NCI-H460 (cell line): Measurements from ENCODE around the gene SLC25A17. TPM values are rescaled to one million over a fixed set of nuclear protein-coding genes. Genes with fewer than 3 reads are reported as not detected.
"Not testable (repeated sequence)": the region's sequence is repeated elsewhere in the genome, so short reads cannot be mapped to it uniquely, and the experiment has no call there.

Experiments
- DNase-seq: peaks from one replicate; pipeline ENCODE4 v3.0.0-alpha.2; 2016; ENCODE audit warnings: low read depth; ENCODE audit errors: extremely low read depth
- total RNA-seq: library from RNA; depleted of rRNA; stranded (reverse); fragments of >200 nt; shearing (Covaris generic); gene quantifications from 2 replicates; pipeline ENCODE4 v1.2.3, GENCODE V29; 2014

Gene SLC25A17
- total RNA-seq, 1 experiment from 2014 or later = 36.8 TPM

DNA sequence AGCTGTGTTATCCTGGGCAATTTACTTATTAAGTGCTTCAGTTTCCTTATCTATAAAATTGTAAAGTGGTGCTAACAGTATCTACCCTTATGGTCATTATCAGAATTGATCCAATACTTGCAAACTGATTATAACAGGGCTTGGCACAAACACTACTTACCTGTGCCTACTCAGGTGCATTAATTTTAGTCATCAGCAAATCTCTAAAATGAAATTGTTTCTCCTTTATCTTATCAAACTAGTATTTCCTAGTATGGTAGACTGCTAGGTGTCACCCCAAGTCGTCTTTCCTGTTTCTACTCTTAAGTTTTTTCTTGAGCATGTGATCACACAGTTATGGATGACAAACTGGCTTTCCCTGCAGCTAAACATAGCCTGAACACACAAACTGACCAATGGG, 4.3 kb upstream of the SLC25A17 start:
- DNase-seq = no peak

DNA sequence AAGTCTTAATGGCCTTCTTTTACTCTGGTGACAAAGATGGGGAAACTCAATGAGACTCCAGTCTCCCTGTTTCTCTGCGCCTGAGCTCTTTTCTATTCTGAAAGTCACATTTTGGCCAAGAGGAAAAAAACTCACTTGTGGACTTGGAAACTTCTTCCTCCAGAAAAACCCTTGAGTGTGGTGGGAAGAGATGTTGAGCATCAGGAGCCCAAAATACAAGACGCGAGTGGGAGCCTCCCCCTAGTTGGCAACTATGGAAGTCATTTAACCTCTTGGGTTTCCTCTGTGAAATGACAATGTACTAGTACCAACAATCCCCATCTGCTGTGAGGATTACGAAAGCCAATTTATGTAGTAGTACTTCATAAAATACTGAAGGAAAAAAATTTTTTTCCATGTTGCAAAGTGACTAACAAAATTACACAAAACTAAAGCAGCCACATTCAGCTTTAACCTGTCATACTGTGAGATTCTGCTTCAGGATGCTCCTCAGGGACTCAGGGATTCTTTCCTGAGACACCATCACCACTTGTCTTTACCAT, 524 bp upstream of the SLC25A17 start:
- DNase-seq = no peak

DNA sequence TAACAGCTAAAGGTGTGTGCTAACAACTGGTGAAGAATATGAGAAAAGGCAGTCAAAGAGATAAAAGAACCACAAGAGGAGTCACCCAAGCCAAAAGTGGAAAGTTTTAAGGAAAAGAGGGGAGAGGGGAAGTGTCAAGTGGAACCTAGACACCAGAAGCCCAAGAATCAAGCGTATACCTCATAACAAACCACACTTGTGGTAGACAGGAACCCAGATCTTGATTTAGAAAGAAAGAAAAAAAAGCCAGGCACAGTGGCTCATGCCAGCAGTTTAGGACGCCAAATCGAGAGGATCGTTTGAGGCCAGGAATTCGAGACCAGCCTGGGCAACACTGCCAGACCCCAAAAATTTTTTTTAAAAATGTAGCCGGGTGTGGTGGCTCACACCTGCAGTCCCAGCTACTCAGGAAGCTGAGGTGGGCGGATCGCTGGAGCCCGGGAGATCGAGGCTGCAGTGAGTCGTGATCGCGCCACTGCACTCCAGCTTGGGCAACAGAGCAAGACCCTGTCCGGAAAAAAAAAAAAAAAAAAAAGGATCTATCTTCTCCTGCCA, 877 bp downstream of the SLC25A17 start:
- DNase-seq = no peak

DNA sequence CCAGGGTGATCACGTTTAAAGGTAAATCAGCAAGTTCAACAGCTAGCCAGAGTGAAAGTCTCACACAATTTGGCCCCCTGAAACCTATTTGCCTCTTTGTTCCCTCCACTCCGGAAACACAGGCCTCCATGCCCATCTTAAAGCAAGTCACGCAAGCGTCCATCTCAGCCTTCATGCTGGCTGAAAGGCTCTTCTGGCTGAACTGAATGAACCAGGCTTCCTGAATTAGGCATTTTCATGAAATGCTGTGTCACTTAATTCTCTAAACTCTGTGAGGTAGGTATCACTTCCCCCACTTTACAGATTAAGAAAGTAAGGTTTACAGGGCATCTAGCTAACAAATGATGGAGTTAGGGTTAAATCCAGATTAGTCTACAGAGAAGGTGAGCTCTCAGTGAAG, 1.4 kb downstream of the SLC25A17 start:
- no peak for DNase-seq

DNA sequence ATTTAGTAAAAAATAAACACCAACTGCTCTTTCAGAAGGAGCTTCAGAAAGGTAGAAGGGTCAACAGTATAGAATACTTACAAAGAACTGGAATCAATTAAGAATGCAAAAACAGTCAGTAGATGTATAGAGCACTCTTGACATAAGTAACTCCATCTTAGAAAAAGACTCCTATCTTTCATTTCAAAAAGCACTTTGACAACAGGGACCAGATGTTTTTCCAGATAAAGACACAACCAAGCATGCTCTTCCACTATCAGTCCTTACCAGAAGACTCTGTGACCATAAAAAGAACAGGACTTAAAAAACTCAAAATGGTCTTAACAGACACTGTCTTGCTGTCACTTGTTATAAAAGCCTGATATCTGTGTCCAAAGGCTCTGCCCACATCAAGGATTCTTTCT, 5.2 kb downstream of the SLC25A17 start:
- no peak for DNase-seq

DNA sequence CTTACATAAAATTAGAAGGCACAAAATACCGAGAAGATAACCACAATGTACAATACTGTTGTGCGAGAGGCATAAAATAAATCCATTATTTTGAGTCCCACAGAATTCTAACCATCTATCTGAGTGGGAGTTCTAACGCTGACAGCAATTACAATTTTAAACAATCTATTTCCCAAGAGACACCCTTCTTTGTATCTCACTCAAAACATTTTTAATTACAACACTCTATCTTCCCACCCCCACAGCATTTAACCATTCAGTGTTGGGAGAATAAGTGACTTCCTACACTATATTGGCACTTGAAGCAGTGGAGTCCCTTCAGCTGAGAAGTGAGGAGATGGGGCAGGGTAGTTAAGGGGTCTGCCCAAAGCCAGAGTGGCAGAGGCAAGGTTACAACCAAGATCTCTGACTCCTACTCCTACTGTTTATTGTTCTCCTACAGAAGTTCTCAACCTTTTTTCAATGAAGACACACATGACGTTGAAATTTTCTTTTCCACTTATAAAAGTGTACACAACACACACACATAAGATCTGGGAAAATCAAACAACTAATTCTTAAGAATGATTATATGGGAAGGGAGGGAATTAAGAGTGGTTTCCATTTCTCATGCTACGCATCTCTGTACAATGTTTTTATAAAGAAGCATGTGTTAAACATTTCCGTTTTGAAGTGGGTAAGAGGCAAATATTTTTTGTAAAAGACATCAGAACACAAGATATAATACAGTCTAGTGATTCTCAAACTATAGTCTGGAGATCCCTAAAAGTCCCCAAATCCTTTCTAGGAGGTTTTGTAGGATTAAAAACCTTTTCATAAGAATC, 10.9 kb downstream of the SLC25A17 start:
- DNase-seq = peak; percentile 58

DNA sequence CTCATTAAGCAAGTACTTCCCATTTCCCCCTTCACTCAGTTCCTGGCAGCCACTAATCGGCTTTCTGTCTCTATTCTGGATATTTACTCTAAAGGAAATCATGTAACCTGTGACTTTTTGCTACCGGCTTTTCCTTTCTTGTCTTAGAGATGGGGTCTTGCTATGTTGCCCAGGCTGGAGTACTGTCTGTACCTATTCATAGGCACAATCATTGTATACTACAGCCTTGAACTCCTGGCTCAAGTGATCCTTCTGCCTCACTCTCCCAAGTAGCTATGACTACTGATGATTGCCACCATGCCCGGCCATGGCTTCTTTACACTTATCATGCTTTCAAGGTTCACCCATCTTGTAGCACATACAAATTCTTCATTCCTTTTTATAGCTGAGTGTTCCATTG, 12.4 kb downstream of the SLC25A17 start:
- DNase-seq = no peak

DNA sequence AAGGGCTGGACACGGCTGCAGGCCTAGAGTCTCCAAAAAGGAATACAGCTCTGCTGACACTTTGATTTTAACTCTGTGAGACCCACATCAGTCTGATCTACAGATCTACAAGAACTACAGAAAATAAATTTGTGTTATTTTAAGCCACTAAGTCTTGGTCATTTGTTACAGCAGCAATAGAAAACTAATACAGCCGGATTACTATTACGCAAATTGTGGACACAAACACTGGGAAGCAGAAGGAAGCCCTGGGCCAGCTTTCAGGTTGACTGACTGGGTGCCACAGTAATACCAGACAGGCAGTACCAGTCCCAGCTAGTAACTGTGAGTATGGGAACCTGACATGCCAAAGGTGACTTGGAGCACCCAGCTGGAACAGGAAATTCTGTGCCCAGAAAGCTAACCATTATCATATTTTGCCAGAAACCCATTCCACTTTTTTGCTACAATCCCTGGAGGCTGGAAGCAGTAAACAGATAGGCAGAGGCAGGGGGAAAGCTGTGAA, 13.4 kb downstream of the SLC25A17 start:
- DNase-seq = no peak

DNA sequence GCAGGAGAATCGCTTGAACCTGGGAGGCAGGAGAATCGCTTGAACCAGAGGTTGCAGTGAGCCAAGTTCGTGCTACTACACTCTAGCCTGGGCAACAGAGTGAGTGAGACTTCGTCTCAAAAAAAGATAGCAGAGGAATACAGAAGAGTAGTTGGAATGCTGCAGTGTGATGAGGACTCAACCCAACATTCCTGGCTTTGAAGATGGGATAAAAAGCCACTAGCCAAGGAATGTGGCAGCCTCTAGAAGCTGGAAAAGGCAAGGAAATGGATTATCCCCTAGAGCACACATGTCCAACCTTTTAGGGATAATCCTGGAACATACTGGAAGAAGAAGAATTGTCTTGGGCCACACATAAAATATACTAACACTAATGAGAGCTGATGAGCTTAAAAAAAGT, 13.9 kb downstream of the SLC25A17 start:
- no peak for DNase-seq

DNA sequence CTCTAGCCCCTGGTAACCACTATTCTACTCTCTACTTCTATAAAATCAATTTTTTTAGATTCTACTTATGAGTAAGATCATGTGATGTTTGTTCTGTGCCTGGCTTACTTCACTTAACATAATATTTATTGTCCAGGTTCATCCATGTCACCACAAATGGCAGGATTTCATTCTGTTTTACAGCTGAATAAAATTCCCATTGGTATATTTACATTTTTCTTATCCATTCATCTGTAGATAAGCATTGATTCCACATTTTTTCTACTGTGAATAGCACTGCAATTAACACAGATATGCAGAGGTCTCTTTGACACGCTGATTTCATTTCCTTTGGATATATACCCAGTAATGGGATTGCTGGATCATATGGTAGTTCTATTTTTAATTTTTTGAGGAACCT, 15.8 kb downstream of the SLC25A17 start:
- no peak for DNase-seq

DNA sequence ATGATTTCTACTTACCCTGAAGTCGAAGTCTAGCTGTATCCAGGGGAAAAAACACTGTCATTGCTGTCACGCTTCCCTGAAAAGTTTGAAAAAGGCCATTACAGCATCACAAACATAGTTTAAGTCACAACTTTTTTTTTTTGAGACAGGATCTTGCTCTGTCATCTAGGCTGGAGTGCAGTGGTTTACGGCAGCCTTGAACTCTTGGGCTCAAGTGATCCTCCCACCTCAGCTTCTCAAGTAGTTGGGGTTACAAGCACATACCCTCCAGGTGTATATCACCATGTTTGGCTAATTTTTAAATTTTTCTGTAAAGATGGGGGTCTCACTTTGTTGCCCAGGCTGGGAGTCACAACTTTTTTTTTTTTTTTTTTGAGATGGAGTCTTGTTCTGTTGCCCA, 20.1 kb downstream of the SLC25A17 start:
- no peak for DNase-seq

DNA sequence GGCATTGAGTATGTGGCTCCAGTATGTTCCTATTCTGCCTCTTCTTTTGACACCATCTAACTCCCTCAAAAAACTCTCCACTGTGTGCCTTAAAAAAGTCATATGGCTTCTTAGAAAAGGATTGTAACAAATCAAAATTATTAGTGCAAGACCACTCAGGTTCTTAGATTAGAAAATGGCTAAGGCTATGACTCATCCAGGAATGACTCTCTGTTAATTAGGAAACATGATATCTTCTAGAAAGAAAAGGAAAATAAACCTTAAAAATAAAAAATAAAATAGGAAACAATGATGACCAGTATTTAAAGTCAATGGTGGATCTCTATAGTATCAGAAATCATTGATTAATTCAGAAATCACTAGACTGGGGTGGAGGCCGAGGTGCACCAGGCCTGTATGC, 21.7 kb downstream of the SLC25A17 start:
- no peak for DNase-seq

DNA sequence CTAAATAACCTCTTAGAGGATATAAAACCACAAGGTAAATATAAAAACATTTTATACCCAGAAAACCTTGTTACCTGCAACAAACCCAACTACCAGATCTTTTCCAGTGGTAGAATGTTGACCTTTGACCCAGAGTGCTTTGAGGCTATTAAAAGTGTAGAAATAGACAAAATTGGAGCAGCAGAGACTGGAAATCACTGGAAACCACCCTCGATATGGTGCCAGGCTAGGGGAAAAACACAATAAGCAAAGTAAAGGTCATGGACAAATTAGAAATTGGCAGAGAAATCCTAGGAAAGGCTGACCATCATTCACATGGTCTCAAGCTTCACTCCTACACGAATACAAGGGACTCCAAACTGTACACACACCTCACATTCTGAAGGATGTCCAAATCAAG, 26.7 kb downstream of the SLC25A17 start:
- DNase-seq = no peak

DNA sequence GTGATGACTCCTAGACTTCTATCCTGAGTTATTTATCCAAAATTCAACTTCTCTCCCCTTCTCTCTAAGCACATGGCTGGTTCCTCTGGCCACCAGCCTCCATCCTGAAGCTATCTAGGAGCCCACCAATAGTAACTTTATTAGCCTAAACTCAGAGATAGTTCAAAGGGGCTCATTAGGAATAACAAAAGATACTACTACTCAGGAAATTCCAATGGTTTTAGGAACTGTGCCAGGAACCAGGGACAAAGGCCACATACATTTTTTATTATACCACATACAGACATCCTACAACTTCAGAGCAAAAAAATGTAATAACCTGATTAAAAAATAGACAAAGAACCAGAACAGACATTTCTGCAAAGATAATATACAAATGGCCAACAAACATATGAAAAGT, 27.9 kb downstream of the SLC25A17 start:
- no peak for DNase-seq

DNA sequence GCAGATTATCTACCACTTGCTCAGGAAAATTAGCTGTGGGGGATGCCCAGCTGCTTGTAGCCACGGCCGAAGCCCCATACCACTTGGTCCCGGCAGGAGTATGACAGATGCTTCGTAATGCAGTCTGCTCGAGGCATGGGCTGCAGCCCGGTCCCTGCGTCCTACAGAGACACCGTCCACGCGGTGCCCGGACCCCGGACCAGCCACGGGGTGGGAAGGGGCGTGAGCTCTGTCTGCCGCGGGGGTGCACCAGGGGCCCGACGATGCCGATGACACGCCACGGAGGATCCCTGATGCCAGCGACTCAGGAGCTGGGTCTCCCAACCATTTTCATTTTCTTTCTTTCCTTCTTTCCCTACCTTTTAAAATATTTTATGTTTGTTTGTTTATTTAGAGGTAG, 30.0 kb downstream of the SLC25A17 start:
- DNase-seq = no peak

DNA sequence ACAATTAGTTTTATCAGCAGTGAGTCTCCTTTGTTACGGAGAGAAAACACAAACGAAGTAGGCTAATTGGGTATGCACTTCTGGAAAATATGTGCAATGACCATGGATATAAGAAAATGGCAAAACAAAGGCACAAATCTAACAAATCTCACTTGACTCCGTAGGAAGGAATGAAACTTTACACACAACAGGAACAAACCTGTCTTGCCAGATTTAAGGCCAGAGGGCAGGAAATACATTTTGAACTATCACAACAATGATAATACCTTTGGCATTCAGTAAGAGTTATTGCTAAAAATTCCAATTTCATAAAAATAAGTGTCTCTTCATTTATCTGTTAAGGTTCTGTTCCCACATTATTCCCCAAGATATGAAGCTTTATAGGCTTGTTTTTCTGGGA, 36.6 kb downstream of the SLC25A17 start:
- no peak for DNase-seq

DNA sequence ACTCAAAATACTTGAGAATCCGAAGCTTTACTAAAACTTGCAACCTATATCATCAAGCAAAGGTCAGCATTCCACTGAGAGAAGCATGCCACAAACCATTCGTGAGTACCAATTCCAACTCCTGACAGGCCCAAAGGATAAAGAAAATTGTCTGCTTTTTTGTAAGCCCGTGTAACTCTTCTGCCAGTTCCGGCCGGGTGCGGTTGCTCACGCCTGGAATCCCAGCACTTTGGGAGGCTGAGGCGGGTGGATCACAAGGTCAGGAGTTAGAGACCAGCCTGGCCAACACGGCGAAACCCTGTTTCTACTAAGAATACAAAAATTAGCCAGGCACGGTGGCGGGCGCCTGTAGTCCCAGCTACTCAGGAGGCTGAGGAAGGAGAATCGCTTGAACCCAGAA, 37.4 kb downstream of the SLC25A17 start:
- DNase-seq = not testable (repeated sequence)

DNA sequence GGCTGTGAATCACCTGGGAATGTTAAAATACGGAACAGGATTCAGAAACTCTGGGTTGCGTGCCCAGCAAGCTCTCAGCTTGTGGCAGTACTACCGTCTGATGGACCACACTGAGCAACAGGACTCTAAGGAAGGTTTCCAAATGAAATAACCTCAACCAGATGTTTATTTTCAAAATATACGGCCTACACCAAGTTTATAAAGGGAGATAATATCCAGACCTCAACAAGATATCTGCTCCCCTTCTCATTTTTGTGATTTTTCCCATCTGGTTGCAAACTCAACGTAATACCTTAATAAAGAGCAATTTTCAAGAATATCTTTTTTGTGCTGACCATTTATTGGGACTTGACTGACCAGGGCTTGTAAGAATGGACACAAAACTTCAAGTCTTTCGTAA, 49.4 kb downstream of the SLC25A17 start:
- DNase-seq = no peak

DNA sequence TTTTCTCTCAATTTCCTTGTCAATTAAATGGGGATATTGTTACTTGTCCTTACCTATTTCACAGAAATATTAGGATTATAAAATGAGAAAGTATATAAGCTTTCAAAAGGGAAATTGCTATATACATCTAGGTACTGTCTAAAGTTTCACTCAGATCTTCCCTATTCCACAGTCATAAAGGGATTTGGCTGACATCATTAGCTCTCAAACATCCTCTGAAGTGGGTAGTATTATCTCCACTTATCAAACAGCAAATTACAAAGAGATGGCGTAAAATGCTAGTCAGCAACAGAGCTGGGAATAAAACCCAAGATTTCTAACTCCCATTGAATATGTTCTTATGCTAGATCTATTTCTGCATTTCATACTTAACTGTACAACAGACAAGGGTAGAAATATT, 50.9 kb downstream of the SLC25A17 start:
- DNase-seq = no peak

DNA sequence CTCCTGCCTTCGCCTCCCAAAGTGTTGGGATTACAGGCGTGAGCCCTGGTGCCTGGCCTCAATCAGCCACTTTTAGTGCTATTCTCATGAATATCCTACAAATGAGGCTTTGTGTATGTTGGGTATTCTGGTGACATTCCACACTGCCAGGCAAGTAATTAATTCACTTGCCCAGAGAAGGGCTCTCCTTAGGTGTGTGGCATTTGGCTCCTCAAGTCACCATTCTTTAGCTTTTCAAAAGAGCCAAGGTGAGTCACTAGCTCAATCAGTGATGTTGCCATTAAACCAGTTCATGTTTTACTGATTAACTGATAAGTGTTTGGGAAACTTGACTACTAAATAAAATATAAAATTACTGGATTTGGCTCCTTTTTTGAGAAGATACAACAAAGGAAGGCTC, 52.2 kb downstream of the SLC25A17 start:
- DNase-seq = no peak

DNA sequence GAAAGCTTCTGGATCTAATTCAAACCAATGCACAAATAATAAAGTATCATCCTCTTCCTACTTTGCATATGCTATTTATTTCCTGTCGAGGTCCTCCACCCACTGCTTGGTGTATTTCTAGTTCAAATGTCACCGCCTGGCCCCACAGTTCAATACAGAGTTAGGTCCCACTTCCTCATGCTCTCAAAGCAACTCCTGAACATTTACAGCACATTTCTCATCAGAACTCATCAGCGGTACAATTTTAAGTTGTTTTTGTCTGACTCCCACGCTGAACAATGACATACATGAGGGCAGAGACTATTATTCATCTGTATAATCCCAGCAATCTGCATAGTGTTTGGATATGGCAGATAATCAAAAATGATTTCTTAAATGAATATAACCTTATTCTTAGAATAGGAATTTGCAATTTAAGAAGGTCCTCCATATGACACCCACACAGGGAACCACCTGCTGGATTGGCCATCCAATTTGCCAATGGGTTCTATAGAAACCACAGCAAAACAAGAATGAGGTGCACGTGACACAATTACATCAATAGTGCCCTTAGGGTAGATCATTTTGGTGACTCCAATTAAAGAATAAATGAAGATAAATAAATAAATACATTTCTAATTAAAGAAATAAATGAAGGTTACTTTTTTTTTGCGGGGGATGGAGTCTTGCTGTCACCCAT, 54.2 kb downstream of the SLC25A17 start:
- no peak for DNase-seq
